A549 (cell line): ENCODE measurements around the gene CHEK2. TPM values are rescaled to one million over a fixed set of nuclear protein-coding genes. Genes with fewer than 3 reads are reported as not detected.

ENCODE experiments used
- ATAC-seq, 2 experiments: fragments of 200-7000 bp in 1 of 2; fragments of >200 bp in 1 of 2; cut with Nextera tagmentation in 1 of 2; cut with Tn5 transposase in 1 of 2; 3 replicates each; pipeline versions ENCODE4 v1.8.0 to v1.9.1; 2018 to 2020; ENCODE audit warnings: mild to moderate bottlenecking in 1 of 2, moderate library complexity in 1 of 2
- CTCF ChIA-PET: fragments of 300-600 bp; sonication (Branson Sonifier 250); formaldehyde crosslinking; extraction: SDS; loops from one replicate; lab custom pipeline; 2021; ENCODE audit warnings: antibody characterized with exemption, inconsistent platforms; lab: Yijun Ruan, JAX
- POLR2A ChIA-PET: fragments of 350-600 bp; formaldehyde crosslinking; extraction: SDS; loops from one replicate; lab custom pipeline; 2021; ENCODE audit warnings: antibody characterized with exemption, inconsistent platforms; lab: Yijun Ruan, JAX
- DNase-seq, 2 experiments: peaks; one replicate each; pipeline versions ENCODE4 v3.0.0 to v3.0.0-alpha.2; 2011 to 2016; ENCODE audit warnings: low read depth in 1 of 2, low spot score in 1 of 2
- FAIRE-seq: peaks from 2 replicates; lab custom pipeline; 2011; peaks lifted over from hg19 to GRCh38; lab: Jason Lieb, UNC
- H3K27ac ChIP-seq, 2 experiments: fragments of >200 bp; sonication (Bioruptor Twin); formaldehyde crosslinking; 3 replicates each; pipeline ENCODE4 v1.5.1; 2016 to 2017
- H3K4me1 ChIP-seq: fragments of >200 bp; sonication (Bioruptor Twin); formaldehyde crosslinking; 3 replicates; pipeline ENCODE4 v1.6.1; 2016
- H3K4me2 ChIP-seq: fragments of >200 bp; sonication (Bioruptor Twin); formaldehyde crosslinking; 3 replicates; pipeline ENCODE4 v1.6.1; 2016
- H3K4me3 ChIP-seq: fragments of >200 bp; sonication (Bioruptor Twin); formaldehyde crosslinking; 3 replicates; pipeline ENCODE4 v1.5.1; 2016
- H3K9me3 ChIP-seq: fragments of >200 bp; sonication (Bioruptor Twin); formaldehyde crosslinking; 3 replicates; pipeline ENCODE4 v1.6.1; 2016
- CBX2 ChIP-seq: fragments of 200-600 bp; sonication (generic); IDR thresholded peaks from 2 replicates; pipeline ENCODE4 v1.6.1; 2016; ENCODE audit warnings: low read depth, mild to moderate bottlenecking, borderline replicate concordance
- CBX8 ChIP-seq: fragments of 200-600 bp; sonication (generic); IDR thresholded peaks from 2 replicates; pipeline ENCODE4 v1.6.1; 2016
- CHD2 ChIP-seq: fragments of 150-350 bp; IDR thresholded peaks from 2 replicates; pipeline ENCODE4 v1.6.1; 2014; ENCODE audit warnings: low read length; ENCODE audit not compliant: partially characterized antibody
- E2F6 ChIP-seq: IDR thresholded peaks from 2 replicates; pipeline ENCODE4 v1.6.1; 2012; ENCODE audit warnings: low read depth, borderline replicate concordance
- ELK1 ChIP-seq: fragments of 150-350 bp; IDR thresholded peaks from 2 replicates; pipeline ENCODE4 v1.6.1; 2014; ENCODE audit warnings: low read depth, mild to moderate bottlenecking, low read length
- FOSB ChIP-seq: fragments of 250-450 bp; sonication (Bioruptor Pico); IDR thresholded peaks from 2 replicates; pipeline ENCODE4 v1.5.0; 2020; ENCODE audit warnings: mild to moderate bottlenecking, moderate library complexity
- HES2 ChIP-seq: fragments of >200 bp; sonication (Bioruptor Twin); formaldehyde crosslinking; IDR thresholded peaks from 2 replicates; pipeline ENCODE4 v1.6.1; 2016
- HEYL ChIP-seq: fragments of 250-450 bp; sonication (Bioruptor Pico); IDR thresholded peaks from 2 replicates; pipeline ENCODE4 v1.8.0; 2021; ENCODE audit warnings: mild to moderate bottlenecking, moderate library complexity
- HOXA7 ChIP-seq: fragments of 250-450 bp; sonication (Bioruptor Pico); IDR thresholded peaks from 2 replicates; pipeline ENCODE4 v1.5.0; 2020; ENCODE audit warnings: mild to moderate bottlenecking, moderate library complexity
- KDM1A ChIP-seq: fragments of 200-600 bp; sonication (generic); IDR thresholded peaks from 2 replicates; pipeline ENCODE4 v1.6.1; 2016; ENCODE audit warnings: low read depth, mild to moderate bottlenecking
- KDM5A ChIP-seq: fragments of 200-600 bp; sonication (generic); IDR thresholded peaks from 2 replicates; pipeline ENCODE4 v1.6.1; 2016; ENCODE audit warnings: antibody characterized with exemption, mild to moderate bottlenecking
- MAX ChIP-seq: IDR thresholded peaks from 2 replicates; pipeline ENCODE4 v1.6.1; 2012
- MAZ ChIP-seq: fragments of 150-350 bp; IDR thresholded peaks from 2 replicates; pipeline ENCODE4 v1.6.1; 2014; ENCODE audit warnings: antibody characterized with exemption, low read depth, low read length, borderline replicate concordance
- NFE2L2 ChIP-seq: fragments of 150-350 bp; conservative IDR thresholded peaks from 2 replicates; pipeline ENCODE4 v1.6.1; 2014; ENCODE audit warnings: low read length
- PBX3 ChIP-seq: IDR thresholded peaks from 2 replicates; pipeline ENCODE4 v1.6.1; 2012
- RARB ChIP-seq: fragments of 250-450 bp; sonication (Bioruptor Pico); IDR thresholded peaks from 2 replicates; pipeline ENCODE4 v1.8.0; 2021; ENCODE audit warnings: mild to moderate bottlenecking, moderate library complexity
- RCOR1 ChIP-seq: fragments of 150-350 bp; IDR thresholded peaks from 2 replicates; pipeline ENCODE4 v1.6.1; 2014; ENCODE audit warnings: antibody characterized with exemption, low read length, low read depth
- REST ChIP-seq: fragments of 200-600 bp; sonication (generic); IDR thresholded peaks from 2 replicates; pipeline ENCODE4 v1.6.1; 2016; ENCODE audit warnings: antibody characterized with exemption, mild to moderate bottlenecking, moderate library complexity
- SMC3 ChIP-seq: fragments of >200 bp; sonication (Bioruptor Twin); formaldehyde crosslinking; IDR thresholded peaks from 3 replicates; pipeline ENCODE4 v1.6.1; 2018; ENCODE audit warnings: inconsistent platforms
- TP53 ChIP-seq: fragments of 250-450 bp; sonication (Bioruptor Pico); IDR thresholded peaks from 2 replicates; pipeline ENCODE4 v1.5.0; 2021; ENCODE audit warnings: mild to moderate bottlenecking, moderate library complexity
- USF2 ChIP-seq: fragments of 450-650 bp; IDR thresholded peaks from 2 replicates; pipeline ENCODE4 v1.6.1; 2014; ENCODE audit warnings: antibody characterized with exemption
- ZSCAN20 ChIP-seq: fragments of 250-450 bp; sonication (Bioruptor Pico); IDR thresholded peaks from 2 replicates; pipeline ENCODE4 v1.8.0; 2022; ENCODE audit warnings: mild to moderate bottlenecking, moderate library complexity
- WGBS: methylation state at CpG from one replicate; pipeline ENCODE4 v1.1.6; 2017; ENCODE audit errors: missing lambda C conversion rate; 5-methylcytosine and 5-hydroxymethylcytosine counted together
- polyA plus RNA-seq, 4 experiments: library from polyadenylated mRNA; depleted of rRNA in 3 of 4; stranded (reverse); fragments of >200 nt; fragmentation: RNase III in 1 of 4; extraction: RNeasy Plus Mini Kit Qiagen cat#74134 plus additional on column Dnase treatment in 1 of 4; gene quantifications; 2 replicates in 3 of 4; 3 replicates in 1 of 4; pipeline ENCODE4 v1.2.3, GENCODE V29; 2011 to 2017

CHEK2 gene
- polyA plus RNA-seq, 2 of the 4 experiments (the other 2 are of a cell fraction): 13.0 to 26.1 TPM

GRCh38 chr22:28779833-28780232, 38.2 kb upstream of the CHEK2 start:
- POLR2A ChIA-PET: no interaction called here
- Histone ChIP-seq H3K9me3 (no peaks in the 10 kb centered on the region), H3K27ac (no peak overlapping the region)
- 93% methylated on average over 5 of the region's 5 CpGs for WGBS
- DNase-seq: no peak
- TF ChIP-seq REST (no peak), TP53 (CRISPR knock-in tag) (no peak), SMC3 (no peak), KDM1A (no peak), ELK1 (no peak), CBX2 (no peak), HEYL (CRISPR knock-in tag) (no peak), E2F6 (no peak), MAX (no peak), CBX8 (no peak)
- TF ChIP-seq, all 56 proteins: peak for 0
- Histone ChIP-seq H3K4me1 (peaks cover 21% of the 10 kb centered on the region), H3K4me3 (no peak overlapping the region), H3K4me2 (no peak overlapping the region)
- CTCF ChIA-PET: no interaction called here
- ATAC-seq (no peak), FAIRE-seq (no peak)

GRCh38 chr22:28774378-28774777, 32.8 kb upstream of the CHEK2 start:
- no peak overlapping the region for H3K27ac ChIP-seq
- 100% methylated on average over 1 of the region's 1 CpG for WGBS
- no peak overlapping the region for H3K4me3 ChIP-seq
- H3K9me3 ChIP-seq: no peaks in the 10 kb centered on the region
- CTCF ChIA-PET: interaction anchor here (0.9 to 3.1 kb wide), 3 partner anchors 13 to 269 kb away, joined by 3 to 17 read pairs (median 3); no protein-coding TSS in a partner anchor
- H3K4me2 ChIP-seq: peak overlapping the region; percentile 77; the same call in 2 of the 3 replicates
- ATAC-seq (no peak), FAIRE-seq (no peak), DNase-seq (no peak)
- TF ChIP-seq FOSB (CRISPR knock-in tag): no peak
- TF ChIP-seq, all 56 proteins: peak for 0
- POLR2A ChIA-PET: no interaction called here
- H3K4me1 ChIP-seq: no peaks in the 10 kb centered on the region

GRCh38 chr22:28773461-28773867, 31.8 kb upstream of the CHEK2 start:
- FAIRE-seq: no peak
- POLR2A ChIA-PET: no interaction called here
- CTCF ChIA-PET: interaction anchor here (0.6 to 3.1 kb wide), 8 partner anchors 8 to 172 kb away, joined by 3 to 17 read pairs (median 4); no protein-coding TSS in a partner anchor
- peak in 1 of 2 experiments; percentile 8 for DNase-seq
- 3% methylated on average over 10 of the region's 10 CpGs for WGBS
- TF ChIP-seq NFE2L2 (no peak), USF2 (no peak), HES2 (no peak), MAZ (no peak), FOSB (CRISPR knock-in tag) (no peak), MAX (no peak), CBX2 (no peak), RARB (CRISPR knock-in tag) (no peak), PBX3 (no peak), CHD2 (no peak), ELK1 (no peak), HOXA7 (CRISPR knock-in tag) (no peak), ZSCAN20 (CRISPR knock-in tag) (no peak), RCOR1 (no peak), KDM5A (no peak)
- peak in 1 of 2 experiments; percentile 15; a peak in 2 of 6 replicates for ATAC-seq
- peak overlapping the region; percentile 95 to 97 for H3K27ac ChIP-seq
- H3K4me1 ChIP-seq: no peaks in the 10 kb centered on the region
- H3K4me3 ChIP-seq: peak overlapping the region; percentile 84
- no peaks in the 10 kb centered on the region for H3K9me3 ChIP-seq
- H3K4me2 ChIP-seq: peak overlapping the region; percentile 77
